Liver (tissue), 9 donors: Measurements from ENCODE around the gene RAD51B. TPM values are rescaled to one million over a fixed set of nuclear protein-coding genes. Genes with fewer than 3 reads are reported as not detected.

Source experiments
- DNase-seq: peaks from one replicate; pipeline ENCODE4 v3.0.0-alpha.2; 2017; ENCODE audit warnings: low spot score
- H3K27ac ChIP-seq, 2 donors: one replicate each; pipeline ENCODE4 v1.7.0; 2013; ENCODE audit warnings: inconsistent platforms in 2 of 2, low read length in 2 of 2, control low read depth in 1 of 2, low read depth in 1 of 2, mild to moderate bottlenecking in 1 of 2
- H3K27me3 ChIP-seq, 4 donors: one replicate each; pipeline versions ENCODE4 v1.6.1 to v1.7.0; 2013; ENCODE audit warnings: low read length in 3 of 4, inconsistent platforms in 1 of 4, mild to moderate bottlenecking in 1 of 4, moderate library complexity in 1 of 4; ENCODE audit not compliant: control insufficient read depth in 4 of 4, insufficient read depth in 4 of 4
- H3K36me3 ChIP-seq, 4 donors: one replicate each; pipeline versions ENCODE4 v1.6.1 to v1.7.0; 2013; ENCODE audit warnings: low read length in 3 of 4, mild to moderate bottlenecking in 3 of 4, low read depth in 1 of 4, moderate library complexity in 1 of 4; ENCODE audit not compliant: control insufficient read depth in 4 of 4, insufficient read depth in 3 of 4
- H3K4me1 ChIP-seq, 4 donors: one replicate each; pipeline versions ENCODE4 v1.6.1 to v1.7.0; 2013; ENCODE audit warnings: low read length in 3 of 4, mild to moderate bottlenecking in 3 of 4, moderate library complexity in 1 of 4; ENCODE audit not compliant: control insufficient read depth in 4 of 4, insufficient read depth in 4 of 4
- H3K4me3 ChIP-seq, 3 donors: one replicate each; pipeline versions ENCODE4 v1.6.1 to v1.7.0; 2013; ENCODE audit warnings: low read length in 3 of 3, control low read depth in 1 of 3, low read depth in 1 of 3, mild to moderate bottlenecking in 1 of 3
- H3K9ac ChIP-seq, 2 donors: one replicate each; pipeline ENCODE4 v1.7.0; 2013; ENCODE audit warnings: low read length in 2 of 2, mild to moderate bottlenecking in 2 of 2, moderate library complexity in 2 of 2, control low read depth in 1 of 2, low read depth in 1 of 2
- H3K9me3 ChIP-seq, 4 donors: one replicate each; pipeline versions ENCODE4 v1.6.1 to v1.7.0; 2013; ENCODE audit warnings: low read length in 3 of 4; ENCODE audit not compliant: control insufficient read depth in 4 of 4
- EGR1 ChIP-seq, 2 donors: IDR thresholded peaks; 2 replicates each; pipeline ENCODE4 v1.6.1; 2016 to 2018; ENCODE audit warnings: antibody characterized with exemption in 2 of 2, low read depth in 2 of 2
- FOXA1 ChIP-seq: IDR thresholded peaks from 2 replicates; pipeline ENCODE4 v1.6.1; 2016; ENCODE audit warnings: antibody characterized with exemption
- FOXA2 ChIP-seq: IDR thresholded peaks from 2 replicates; pipeline ENCODE4 v1.6.1; 2016; ENCODE audit warnings: antibody characterized with exemption
- HNF4A ChIP-seq, 2 donors: conservative IDR thresholded peaks; 2 replicates each; pipeline ENCODE4 v1.6.1; 2016; ENCODE audit warnings: antibody characterized with exemption in 2 of 2, mild to moderate bottlenecking in 2 of 2
- JUND ChIP-seq, 2 donors: IDR thresholded peaks; 2 replicates each; pipeline ENCODE4 v1.6.1; 2016; ENCODE audit warnings: antibody characterized with exemption in 2 of 2
- RAD21 ChIP-seq, 2 donors: IDR thresholded peaks; 2 replicates each; pipeline ENCODE4 v1.6.1; 2016; ENCODE audit warnings: antibody characterized with exemption in 2 of 2, mild to moderate bottlenecking in 2 of 2
- RXRA ChIP-seq, 2 donors: IDR thresholded peaks; 2 replicates each; pipeline ENCODE4 v1.6.1; 2017 to 2018; ENCODE audit warnings: antibody characterized with exemption in 2 of 2, mild to moderate bottlenecking in 1 of 2
- TAF1 ChIP-seq: conservative IDR thresholded peaks from 2 replicates; pipeline ENCODE4 v1.6.1; 2016; ENCODE audit warnings: antibody characterized with exemption, mild to moderate bottlenecking
- YY1 ChIP-seq: IDR thresholded peaks from 2 replicates; pipeline ENCODE4 v1.6.1; 2016; ENCODE audit warnings: antibody characterized with exemption, mild to moderate bottlenecking
- WGBS: extraction: QIAGEN DNeasy Blood & Tissue Kit; methylation state at CpG from one replicate; pipeline ENCODE4 v1.1.7; 2013; 5-methylcytosine and 5-hydroxymethylcytosine counted together
- polyA plus RNA-seq, 2 donors: library from polyadenylated mRNA; stranded (reverse) in 1 of 2; unstranded in 1 of 2; fragments of 200-250 nt in 1 of 2; fragments of >200 nt in 1 of 2; fragmentation: Nextera tagmentation in 1 of 2; extraction: Ambion mirVana in 1 of 2; gene quantifications; one replicate each; pipeline versions ENCODE4 v1.2.1 to v1.2.3, GENCODE V29; 2013 to 2015
- total RNA-seq, 2 donors: library from RNA; depleted of rRNA; stranded (reverse); fragments of >200 nt; gene quantifications; one replicate each; pipeline ENCODE4 v1.2.3, GENCODE V29; 2014
- TF ChIP-seq, protein P1 (sequence below): IDR thresholded peaks from 2 replicates; pipeline ENCODE4 v1.6.1; 2016; ENCODE audit warnings: antibody characterized with exemption, mild to moderate bottlenecking
- TF ChIP-seq, protein P2 (sequence below): IDR thresholded peaks from 2 replicates; pipeline ENCODE4 v1.6.1; 2016; ENCODE audit warnings: antibody characterized with exemption
- TF ChIP-seq, protein P3 (sequence below): IDR thresholded peaks from 2 replicates; pipeline ENCODE4 v1.6.1; 2016; ENCODE audit warnings: antibody characterized with exemption
- TF ChIP-seq, protein P4 (sequence below): IDR thresholded peaks from 2 replicates; pipeline ENCODE4 v1.6.1; 2016; ENCODE audit warnings: antibody characterized with exemption
- TF ChIP-seq, protein P5 (sequence below): fragments of 150-350 bp; IDR thresholded peaks from 2 replicates; pipeline ENCODE4 v1.5.1; 2017; ENCODE audit warnings: improper control_type of control experiment, low read depth, low read length; ENCODE audit not compliant: missing input control
- donor health status: healthy.
- donor health status: healthy.
- donor health status: healthy.
- donor health status: healthy.
- donor health status: healthy.

Gene RAD51B
- total and polyA plus RNA-seq, 4 donors = 0.81 to 12.9 (median 2.4) TPM

DNA sequence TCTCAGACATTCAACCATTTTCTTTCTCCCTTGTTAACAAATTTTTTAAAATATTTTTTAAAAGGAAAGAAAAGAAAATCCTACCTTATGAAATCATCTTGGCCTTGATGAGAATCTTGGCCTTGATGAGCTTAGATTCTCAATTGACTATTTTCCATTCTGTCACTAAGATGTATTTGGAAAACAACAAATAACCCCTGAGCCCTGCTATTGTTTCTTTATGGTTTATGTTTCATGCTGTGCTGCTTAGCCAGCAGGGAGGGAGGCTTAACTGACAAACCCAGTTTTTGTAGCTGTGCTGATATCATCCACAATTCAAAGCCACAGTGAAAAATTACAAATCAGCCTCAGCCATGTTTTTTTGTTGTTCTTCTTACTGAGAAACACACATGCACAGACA lies 404.1 kb downstream of the RAD51B start (continued):
- TF ChIP-seq, protein P1, sequence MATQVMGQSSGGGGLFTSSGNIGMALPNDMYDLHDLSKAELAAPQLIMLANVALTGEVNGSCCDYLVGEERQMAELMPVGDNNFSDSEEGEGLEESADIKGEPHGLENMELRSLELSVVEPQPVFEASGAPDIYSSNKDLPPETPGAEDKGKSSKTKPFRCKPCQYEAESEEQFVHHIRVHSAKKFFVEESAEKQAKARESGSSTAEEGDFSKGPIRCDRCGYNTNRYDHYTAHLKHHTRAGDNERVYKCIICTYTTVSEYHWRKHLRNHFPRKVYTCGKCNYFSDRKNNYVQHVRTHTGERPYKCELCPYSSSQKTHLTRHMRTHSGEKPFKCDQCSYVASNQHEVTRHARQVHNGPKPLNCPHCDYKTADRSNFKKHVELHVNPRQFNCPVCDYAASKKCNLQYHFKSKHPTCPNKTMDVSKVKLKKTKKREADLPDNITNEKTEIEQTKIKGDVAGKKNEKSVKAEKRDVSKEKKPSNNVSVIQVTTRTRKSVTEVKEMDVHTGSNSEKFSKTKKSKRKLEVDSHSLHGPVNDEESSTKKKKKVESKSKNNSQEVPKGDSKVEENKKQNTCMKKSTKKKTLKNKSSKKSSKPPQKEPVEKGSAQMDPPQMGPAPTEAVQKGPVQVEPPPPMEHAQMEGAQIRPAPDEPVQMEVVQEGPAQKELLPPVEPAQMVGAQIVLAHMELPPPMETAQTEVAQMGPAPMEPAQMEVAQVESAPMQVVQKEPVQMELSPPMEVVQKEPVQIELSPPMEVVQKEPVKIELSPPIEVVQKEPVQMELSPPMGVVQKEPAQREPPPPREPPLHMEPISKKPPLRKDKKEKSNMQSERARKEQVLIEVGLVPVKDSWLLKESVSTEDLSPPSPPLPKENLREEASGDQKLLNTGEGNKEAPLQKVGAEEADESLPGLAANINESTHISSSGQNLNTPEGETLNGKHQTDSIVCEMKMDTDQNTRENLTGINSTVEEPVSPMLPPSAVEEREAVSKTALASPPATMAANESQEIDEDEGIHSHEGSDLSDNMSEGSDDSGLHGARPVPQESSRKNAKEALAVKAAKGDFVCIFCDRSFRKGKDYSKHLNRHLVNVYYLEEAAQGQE = no peak
- TF ChIP-seq EGR1 (IDR thresholded peaks at IDR 0.05; ENCODE audit: low read depth in 2 of 2) (no peak), JUND (IDR thresholded peaks at IDR 0.05) (no peak), TAF1 (no peak), YY1 (no peak), FOXA1 (no peak)

DNA sequence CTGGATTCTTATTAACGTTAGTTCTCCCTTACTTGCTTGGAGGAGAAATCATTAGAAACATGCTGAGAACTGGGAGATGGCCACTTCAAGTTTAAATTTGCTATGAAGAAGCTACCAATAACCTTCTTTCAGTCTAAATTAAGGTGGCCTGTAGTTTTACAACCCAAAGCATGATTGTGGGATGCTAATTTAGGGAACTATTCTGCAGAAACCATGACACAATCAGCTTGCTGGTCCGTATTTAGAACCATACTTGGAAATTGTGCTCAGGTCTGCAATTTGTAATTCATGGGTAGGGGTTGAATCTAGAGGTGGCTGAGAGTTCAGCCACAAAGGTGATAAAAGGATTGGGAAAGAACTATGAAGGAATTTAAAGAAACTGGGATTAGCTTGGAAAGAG lies 405.7 kb downstream of the RAD51B start:
- WGBS = 90% methylated on average over 2 of the region's 2 CpGs
- H3K9me3 ChIP-seq = no peaks in the 10 kb centered on the region
- no peak for DNase-seq
- no peak overlapping the region for H3K27ac ChIP-seq
- H3K27me3 ChIP-seq = no peaks in the 10 kb centered on the region
- peaks cover 0 to 14% (median 4%) of the 10 kb centered on the region in 4 donors for H3K4me1 ChIP-seq
- TF ChIP-seq FOXA2 (no peak), TAF1 (no peak), RAD21 (IDR thresholded peaks at IDR 0.05) (no peak), HNF4A (conservative IDR thresholded peaks at IDR 0.05) (no peak), FOXA1 (no peak), RXRA (IDR thresholded peaks at IDR 0.05) (no peak)
- TF ChIP-seq, protein P2, sequence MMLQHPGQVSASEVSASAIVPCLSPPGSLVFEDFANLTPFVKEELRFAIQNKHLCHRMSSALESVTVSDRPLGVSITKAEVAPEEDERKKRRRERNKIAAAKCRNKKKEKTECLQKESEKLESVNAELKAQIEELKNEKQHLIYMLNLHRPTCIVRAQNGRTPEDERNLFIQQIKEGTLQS = no peak
- TF ChIP-seq, protein P3, sequence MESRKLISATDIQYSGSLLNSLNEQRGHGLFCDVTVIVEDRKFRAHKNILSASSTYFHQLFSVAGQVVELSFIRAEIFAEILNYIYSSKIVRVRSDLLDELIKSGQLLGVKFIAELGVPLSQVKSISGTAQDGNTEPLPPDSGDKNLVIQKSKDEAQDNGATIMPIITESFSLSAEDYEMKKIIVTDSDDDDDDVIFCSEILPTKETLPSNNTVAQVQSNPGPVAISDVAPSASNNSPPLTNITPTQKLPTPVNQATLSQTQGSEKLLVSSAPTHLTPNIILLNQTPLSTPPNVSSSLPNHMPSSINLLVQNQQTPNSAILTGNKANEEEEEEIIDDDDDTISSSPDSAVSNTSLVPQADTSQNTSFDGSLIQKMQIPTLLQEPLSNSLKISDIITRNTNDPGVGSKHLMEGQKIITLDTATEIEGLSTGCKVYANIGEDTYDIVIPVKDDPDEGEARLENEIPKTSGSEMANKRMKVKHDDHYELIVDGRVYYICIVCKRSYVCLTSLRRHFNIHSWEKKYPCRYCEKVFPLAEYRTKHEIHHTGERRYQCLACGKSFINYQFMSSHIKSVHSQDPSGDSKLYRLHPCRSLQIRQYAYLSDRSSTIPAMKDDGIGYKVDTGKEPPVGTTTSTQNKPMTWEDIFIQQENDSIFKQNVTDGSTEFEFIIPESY = no peak
- TF ChIP-seq, protein P4, sequence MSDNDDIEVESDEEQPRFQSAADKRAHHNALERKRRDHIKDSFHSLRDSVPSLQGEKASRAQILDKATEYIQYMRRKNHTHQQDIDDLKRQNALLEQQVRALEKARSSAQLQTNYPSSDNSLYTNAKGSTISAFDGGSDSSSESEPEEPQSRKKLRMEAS = no peak
- TF ChIP-seq, protein P5, sequence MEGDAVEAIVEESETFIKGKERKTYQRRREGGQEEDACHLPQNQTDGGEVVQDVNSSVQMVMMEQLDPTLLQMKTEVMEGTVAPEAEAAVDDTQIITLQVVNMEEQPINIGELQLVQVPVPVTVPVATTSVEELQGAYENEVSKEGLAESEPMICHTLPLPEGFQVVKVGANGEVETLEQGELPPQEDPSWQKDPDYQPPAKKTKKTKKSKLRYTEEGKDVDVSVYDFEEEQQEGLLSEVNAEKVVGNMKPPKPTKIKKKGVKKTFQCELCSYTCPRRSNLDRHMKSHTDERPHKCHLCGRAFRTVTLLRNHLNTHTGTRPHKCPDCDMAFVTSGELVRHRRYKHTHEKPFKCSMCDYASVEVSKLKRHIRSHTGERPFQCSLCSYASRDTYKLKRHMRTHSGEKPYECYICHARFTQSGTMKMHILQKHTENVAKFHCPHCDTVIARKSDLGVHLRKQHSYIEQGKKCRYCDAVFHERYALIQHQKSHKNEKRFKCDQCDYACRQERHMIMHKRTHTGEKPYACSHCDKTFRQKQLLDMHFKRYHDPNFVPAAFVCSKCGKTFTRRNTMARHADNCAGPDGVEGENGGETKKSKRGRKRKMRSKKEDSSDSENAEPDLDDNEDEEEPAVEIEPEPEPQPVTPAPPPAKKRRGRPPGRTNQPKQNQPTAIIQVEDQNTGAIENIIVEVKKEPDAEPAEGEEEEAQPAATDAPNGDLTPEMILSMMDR = no peak
- no peaks in the 10 kb centered on the region for H3K36me3 ChIP-seq
- H3K4me3 ChIP-seq = no peak overlapping the region
- no peak overlapping the region for H3K9ac ChIP-seq
